ENCODE data around the gene CACNA2D1.

DNA sequence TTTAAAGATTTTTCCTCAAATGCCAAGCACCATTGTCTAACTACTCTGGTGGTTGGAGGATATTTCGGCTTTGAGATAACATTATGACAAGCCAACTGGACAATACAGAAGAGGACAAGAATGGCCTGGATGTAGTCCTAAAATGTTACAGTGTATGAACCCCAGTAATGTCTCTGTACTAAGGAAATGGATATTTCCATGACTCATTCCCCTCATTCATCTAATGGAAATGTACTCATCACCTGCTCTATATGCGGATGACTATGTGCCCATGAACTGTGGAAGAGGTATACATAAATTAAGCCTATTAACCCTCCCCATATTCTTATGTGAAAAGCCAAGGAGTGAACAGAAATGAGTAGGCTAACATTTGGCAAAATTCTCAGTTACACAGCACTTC, 207.9 kb downstream of the CACNA2D1 start:
- TF ChIP-seq TCF7L2 (IDR thresholded peaks at IDR 0.05; ENCODE audit: low read depth, low read length) (no peak), REST (IDR thresholded peaks at IDR 0.05; ENCODE audit: insufficient read depth in 1 of 2, low read depth in 2 of 2, low read length in 1 of 2) (no peak), POLR2AphosphoS5 (IDR thresholded peaks at IDR 0.05; ENCODE audit: low read depth, low read length) (no peak)
- TF ChIP-seq, protein P1, sequence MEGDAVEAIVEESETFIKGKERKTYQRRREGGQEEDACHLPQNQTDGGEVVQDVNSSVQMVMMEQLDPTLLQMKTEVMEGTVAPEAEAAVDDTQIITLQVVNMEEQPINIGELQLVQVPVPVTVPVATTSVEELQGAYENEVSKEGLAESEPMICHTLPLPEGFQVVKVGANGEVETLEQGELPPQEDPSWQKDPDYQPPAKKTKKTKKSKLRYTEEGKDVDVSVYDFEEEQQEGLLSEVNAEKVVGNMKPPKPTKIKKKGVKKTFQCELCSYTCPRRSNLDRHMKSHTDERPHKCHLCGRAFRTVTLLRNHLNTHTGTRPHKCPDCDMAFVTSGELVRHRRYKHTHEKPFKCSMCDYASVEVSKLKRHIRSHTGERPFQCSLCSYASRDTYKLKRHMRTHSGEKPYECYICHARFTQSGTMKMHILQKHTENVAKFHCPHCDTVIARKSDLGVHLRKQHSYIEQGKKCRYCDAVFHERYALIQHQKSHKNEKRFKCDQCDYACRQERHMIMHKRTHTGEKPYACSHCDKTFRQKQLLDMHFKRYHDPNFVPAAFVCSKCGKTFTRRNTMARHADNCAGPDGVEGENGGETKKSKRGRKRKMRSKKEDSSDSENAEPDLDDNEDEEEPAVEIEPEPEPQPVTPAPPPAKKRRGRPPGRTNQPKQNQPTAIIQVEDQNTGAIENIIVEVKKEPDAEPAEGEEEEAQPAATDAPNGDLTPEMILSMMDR (IDR thresholded peaks at IDR 0.05): no peak
